Measurements from ENCODE around the gene GNAQ.
"Not testable (repeated sequence)": the region's sequence is repeated elsewhere in the genome, so short reads cannot be mapped to it uniquely, and the experiment has no call there.

Gene GNAQ

GRCh38 chr9:77865385-77866047 is 166.1 kb downstream of the GNAQ start:
- no peak for ATAC-seq
- no peak overlapping the region for H3K27ac Mint-ChIP-seq
- peaks cover 10% of the 10 kb centered on the region for H3K9me3 Mint-ChIP-seq
- no peaks in the 10 kb centered on the region for H3K4me1 Mint-ChIP-seq
- no peaks in the 10 kb centered on the region for H3K27me3 Mint-ChIP-seq
- H3K36me3 Mint-ChIP-seq, result no peaks in the 10 kb centered on the region
- H3K4me3 Mint-ChIP-seq, result no peak overlapping the region

GRCh38 chr9:77864211-77864889 is 167.3 kb downstream of the GNAQ start:
- Mint-ChIP-seq H3K9me3 (peaks cover 10% of the 10 kb centered on the region), H3K27ac (no peak overlapping the region), H3K4me3 (no peak overlapping the region), H3K36me3 (no peaks in the 10 kb centered on the region), H3K4me1 (no peaks in the 10 kb centered on the region), H3K27me3 (no peaks in the 10 kb centered on the region)
- no peak for ATAC-seq

- not testable (repeated sequence) for H3K4me1 Mint-ChIP-seq, H3K4me3 Mint-ChIP-seq, ATAC-seq, H3K27me3 Mint-ChIP-seq, H3K27ac Mint-ChIP-seq, H3K36me3 Mint-ChIP-seq
- peaks cover 13% of the 10 kb centered on the region for H3K9me3 Mint-ChIP-seq
These were observed 168.0 kb downstream of the GNAQ start for GRCh38 chr9:77863638-77864037.

GRCh38 chr9:77860953-77861352 is 170.7 kb downstream of the GNAQ start:
- H3K36me3 Mint-ChIP-seq, H3K4me1 Mint-ChIP-seq, H3K27ac Mint-ChIP-seq, ATAC-seq, H3K4me3 Mint-ChIP-seq: not testable (repeated sequence)
- H3K9me3 Mint-ChIP-seq, result peaks cover 20% of the 10 kb centered on the region
- peaks cover 19% of the 10 kb centered on the region for H3K27me3 Mint-ChIP-seq

GRCh38 chr9:77857513-77858259 is 173.9 kb downstream of the GNAQ start:
- Mint-ChIP-seq H3K36me3 (no peaks in the 10 kb centered on the region), H3K4me1 (no peaks in the 10 kb centered on the region), H3K4me3 (no peak overlapping the region), H3K27ac (no peak overlapping the region), H3K9me3 (peaks cover 10% of the 10 kb centered on the region), H3K27me3 (peaks cover 19% of the 10 kb centered on the region)
- ATAC-seq, result no peak

GRCh38 chr9:77856615-77857014 is 175.0 kb downstream of the GNAQ start:
- no peak for ATAC-seq
- no peaks in the 10 kb centered on the region for H3K36me3 Mint-ChIP-seq
- H3K4me3 Mint-ChIP-seq, result no peak overlapping the region
- H3K9me3 Mint-ChIP-seq, result peaks cover 10% of the 10 kb centered on the region
- H3K4me1 Mint-ChIP-seq, result no peaks in the 10 kb centered on the region
- H3K27ac Mint-ChIP-seq, result no peak overlapping the region
- peaks cover 19% of the 10 kb centered on the region for H3K27me3 Mint-ChIP-seq

- no peak overlapping the region for H3K27ac Mint-ChIP-seq
- no peaks in the 10 kb centered on the region for H3K4me1 Mint-ChIP-seq
- no peaks in the 10 kb centered on the region for H3K36me3 Mint-ChIP-seq
- H3K27me3 Mint-ChIP-seq, result peaks cover 19% of the 10 kb centered on the region
- peaks cover 10% of the 10 kb centered on the region for H3K9me3 Mint-ChIP-seq
- no peak overlapping the region for H3K4me3 Mint-ChIP-seq
- no peak for ATAC-seq
These were observed 176.7 kb downstream of the GNAQ start for GRCh38 chr9:77854916-77855311.

GRCh38 chr9:77854258-77854915 is 177.2 kb downstream of the GNAQ start:
- Mint-ChIP-seq H3K27me3 (peaks cover 19% of the 10 kb centered on the region), H3K4me3 (no peak overlapping the region), H3K9me3 (peaks cover 10% of the 10 kb centered on the region), H3K4me1 (no peaks in the 10 kb centered on the region), H3K27ac (no peak overlapping the region), H3K36me3 (no peaks in the 10 kb centered on the region)
- no peak for ATAC-seq

GRCh38 chr9:77853716-77854115 is 177.9 kb downstream of the GNAQ start:
- no peak overlapping the region for H3K27ac Mint-ChIP-seq
- no peaks in the 10 kb centered on the region for H3K4me1 Mint-ChIP-seq
- peaks cover 8% of the 10 kb centered on the region for H3K9me3 Mint-ChIP-seq
- no peaks in the 10 kb centered on the region for H3K36me3 Mint-ChIP-seq
- H3K4me3 Mint-ChIP-seq, result no peak overlapping the region
- no peak for ATAC-seq
- peaks cover 14% of the 10 kb centered on the region for H3K27me3 Mint-ChIP-seq

GRCh38 chr9:77851882-77852595 is 179.6 kb downstream of the GNAQ start:
- no peak overlapping the region for H3K4me3 Mint-ChIP-seq
- no peaks in the 10 kb centered on the region for H3K36me3 Mint-ChIP-seq
- H3K9me3 Mint-ChIP-seq, result no peaks in the 10 kb centered on the region
- H3K27ac Mint-ChIP-seq, result no peak overlapping the region
- H3K4me1 Mint-ChIP-seq, result no peaks in the 10 kb centered on the region
- ATAC-seq, result no peak
- H3K27me3 Mint-ChIP-seq, result peaks cover 2% of the 10 kb centered on the region

GRCh38 chr9:77848897-77849296 is 182.7 kb downstream of the GNAQ start:
- no peaks in the 10 kb centered on the region for H3K27me3 Mint-ChIP-seq
- no peaks in the 10 kb centered on the region for H3K9me3 Mint-ChIP-seq
- H3K27ac Mint-ChIP-seq, result no peak overlapping the region
- no peak overlapping the region for H3K4me3 Mint-ChIP-seq
- no peaks in the 10 kb centered on the region for H3K36me3 Mint-ChIP-seq
- H3K4me1 Mint-ChIP-seq, result no peaks in the 10 kb centered on the region
- ATAC-seq, result no peak

GRCh38 chr9:77848404-77848803 is 183.2 kb downstream of the GNAQ start:
- Mint-ChIP-seq H3K36me3 (no peaks in the 10 kb centered on the region), H3K27ac (no peak overlapping the region), H3K27me3 (no peaks in the 10 kb centered on the region), H3K4me1 (no peaks in the 10 kb centered on the region), H3K9me3 (no peaks in the 10 kb centered on the region), H3K4me3 (no peak overlapping the region)
- ATAC-seq, result no peak

GRCh38 chr9:77847626-77848025 is 184.0 kb downstream of the GNAQ start:
- H3K4me3 Mint-ChIP-seq, result no peak overlapping the region
- no peaks in the 10 kb centered on the region for H3K27me3 Mint-ChIP-seq
- H3K36me3 Mint-ChIP-seq, result no peaks in the 10 kb centered on the region
- no peaks in the 10 kb centered on the region for H3K4me1 Mint-ChIP-seq
- no peak for ATAC-seq
- no peaks in the 10 kb centered on the region for H3K9me3 Mint-ChIP-seq
- H3K27ac Mint-ChIP-seq, result no peak overlapping the region

GRCh38 chr9:77847059-77847499 is 184.5 kb downstream of the GNAQ start:
- ATAC-seq, result no peak
- Mint-ChIP-seq H3K9me3 (no peaks in the 10 kb centered on the region), H3K27me3 (no peaks in the 10 kb centered on the region), H3K4me3 (no peak overlapping the region), H3K36me3 (no peaks in the 10 kb centered on the region), H3K27ac (no peak overlapping the region), H3K4me1 (no peaks in the 10 kb centered on the region)

- Mint-ChIP-seq H3K4me3 (no peak overlapping the region), H3K4me1 (no peaks in the 10 kb centered on the region), H3K9me3 (no peaks in the 10 kb centered on the region), H3K27ac (no peak overlapping the region), H3K36me3 (no peaks in the 10 kb centered on the region), H3K27me3 (no peaks in the 10 kb centered on the region)
- no peak for ATAC-seq
These were observed 187.2 kb downstream of the GNAQ start for GRCh38 chr9:77844415-77844814.

All from stimulated activated memory B cell treated with anti-CD40 and anti-IgM and Interleukin-4, amounts not matched to agents 10 μg/mL and 1 μg/mL and 100 μg/mL, for 72 hours (primary cell).